HepG2 (cell line): ENCODE measurements around the gene CREB3. TPM values are rescaled to one million over a fixed set of nuclear protein-coding genes. Genes with fewer than 3 reads are reported as not detected.

Experiments used
- HOXA9 ChIP-seq: sonication (generic); formaldehyde crosslinking; IDR thresholded peaks from 2 replicates; pipeline ENCODE4 v1.8.1; 2022; ENCODE audit warnings: missing genetic modification reagents, mild to moderate bottlenecking, moderate library complexity, borderline replicate concordance
- KDM5B ChIP-seq: sonication (generic); formaldehyde crosslinking; IDR thresholded peaks from 2 replicates; pipeline ENCODE4 v1.4.0; 2020; ENCODE audit warnings: missing genetic modification reagents, mild to moderate bottlenecking, borderline replicate concordance
- SKI ChIP-seq: fragments of 450-650 bp; IDR thresholded peaks from one replicate; pipeline ENCODE4 v1.6.1; 2018; ENCODE audit warnings: mild to moderate bottlenecking; ENCODE audit not compliant: partially characterized antibody
- TBL1XR1 ChIP-seq: fragments of 150-350 bp; IDR thresholded peaks from 2 replicates; pipeline ENCODE4 v1.6.1; 2014; ENCODE audit warnings: borderline replicate concordance, low read length; ENCODE audit not compliant: partially characterized antibody
- ZBTB3 ChIP-seq: sonication (generic); formaldehyde crosslinking; IDR thresholded peaks from 2 replicates; pipeline ENCODE4 v1.4.0; 2020; ENCODE audit warnings: low read depth, mild to moderate bottlenecking, moderate library complexity, missing genetic modification reagents, borderline replicate concordance
- ZNF367 ChIP-seq: sonication (generic); formaldehyde crosslinking; IDR thresholded peaks from 2 replicates; pipeline ENCODE4 v1.4.0; 2020; ENCODE audit warnings: missing genetic modification reagents, borderline replicate concordance
- ZNF501 ChIP-seq: sonication (generic); formaldehyde crosslinking; IDR thresholded peaks from 2 replicates; pipeline ENCODE4 v1.5.1; 2020; ENCODE audit warnings: mild to moderate bottlenecking, moderate library complexity, missing genetic modification reagents
- ZNF607 ChIP-seq: sonication (generic); formaldehyde crosslinking; IDR thresholded peaks from 2 replicates; pipeline ENCODE4 v1.5.1; 2020; ENCODE audit warnings: missing genetic modification reagents, mild to moderate bottlenecking, borderline replicate concordance
- ZNF761 ChIP-seq: sonication (generic); formaldehyde crosslinking; conservative IDR thresholded peaks from 2 replicates; pipeline ENCODE4 v1.4.0; 2020; ENCODE audit warnings: mild to moderate bottlenecking, missing genetic modification reagents
- ZNF766 ChIP-seq: sonication (generic); formaldehyde crosslinking; IDR thresholded peaks from 2 replicates; pipeline ENCODE4 v1.5.0; 2020; ENCODE audit warnings: missing genetic modification reagents, borderline replicate concordance
- polyA plus RNA-seq, 8 experiments: library from polyadenylated mRNA; depleted of rRNA in 3 of 8; stranded (reverse) in 7 of 8; unstranded in 1 of 8; fragments of >200 nt; fragmentation: Illumina TruSeq in 4 of 8; extraction: Trizol in 4 of 8; gene quantifications; 2 replicates each; pipeline versions ENCODE4 v1.2.1 to v1.2.3, GENCODE V29; 2011 to 2016; ENCODE audit warnings: low read depth in 4 of 8, missing spikeins in 1 of 8, mixed read lengths in 1 of 8; ENCODE audit not compliant: insufficient read depth in 1 of 8
- total RNA-seq, 5 experiments: library from RNA; depleted of rRNA; stranded (reverse); fragments of >200 nt; fragmentation: Illumina TruSeq; extraction: Trizol; gene quantifications; 2 replicates each; pipeline ENCODE4 v1.2.3, GENCODE V29; 2016; ENCODE audit warnings: low read depth in 1 of 5
- TF ChIP-seq, protein P1 (sequence below): IDR thresholded peaks from 2 replicates; pipeline ENCODE4 v1.6.1; 2016; ENCODE audit warnings: low read depth, missing genetic modification reagents, missing compliant biosample characterization
- TF ChIP-seq, protein P2 (sequence below): sonication (generic); formaldehyde crosslinking; IDR thresholded peaks from 2 replicates; pipeline ENCODE4 v1.8.0; 2022; ENCODE audit warnings: missing genetic modification reagents, mild to moderate bottlenecking, borderline replicate concordance
- TF ChIP-seq, protein P3 (sequence below): sonication (generic); formaldehyde crosslinking; IDR thresholded peaks from 2 replicates; pipeline ENCODE4 v1.4.0; 2020; ENCODE audit warnings: missing genetic modification reagents
- TF ChIP-seq, protein P4 (sequence below): sonication (generic); formaldehyde crosslinking; IDR thresholded peaks from 2 replicates; pipeline ENCODE4 v1.5.1; 2020; ENCODE audit warnings: missing genetic modification reagents, mild to moderate bottlenecking, borderline replicate concordance

The CREB3 gene
- total and polyA plus RNA-seq, 2 of the 13 experiments (the other 11 are each of a cell fraction or from before 2014, with no cell fraction given), result 11.1 to 34.2 TPM

DNA sequence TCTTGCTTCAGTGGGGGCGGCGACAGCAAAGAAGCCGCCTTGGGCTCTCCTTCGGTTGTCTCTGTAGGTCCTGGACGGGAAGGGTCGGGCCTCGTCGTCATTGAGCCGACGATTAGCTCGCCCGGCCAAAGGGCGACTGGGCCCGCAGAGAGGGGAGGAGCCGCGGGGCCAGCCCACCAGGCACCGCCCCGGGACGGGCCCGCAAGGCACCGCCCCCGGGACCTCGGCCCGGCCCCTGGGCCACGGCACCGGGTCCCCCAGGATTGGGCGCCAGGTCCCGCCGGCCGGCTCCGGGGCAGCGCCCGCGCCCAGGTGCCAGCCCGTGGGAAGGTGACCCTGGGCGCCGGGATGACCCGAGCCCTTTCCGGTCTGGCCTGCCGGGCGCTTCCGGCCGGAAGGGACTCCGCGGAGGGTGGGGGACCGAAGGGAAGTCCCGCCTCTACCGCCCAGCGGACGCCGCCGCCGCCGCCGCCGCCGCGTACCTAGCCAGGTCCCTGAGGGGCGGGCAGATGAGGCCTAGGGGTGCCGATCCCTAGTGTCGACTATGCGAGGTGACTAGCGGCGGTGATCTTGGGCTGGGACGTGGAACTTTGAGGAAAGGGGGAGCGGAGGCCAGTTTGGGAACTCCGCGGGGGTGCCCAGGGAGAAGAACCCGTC, 16.5 kb downstream of the CREB3 start, which contains the start of the genes GBA2 and RGP1 (continued):
- TF ChIP-seq, protein P1, sequence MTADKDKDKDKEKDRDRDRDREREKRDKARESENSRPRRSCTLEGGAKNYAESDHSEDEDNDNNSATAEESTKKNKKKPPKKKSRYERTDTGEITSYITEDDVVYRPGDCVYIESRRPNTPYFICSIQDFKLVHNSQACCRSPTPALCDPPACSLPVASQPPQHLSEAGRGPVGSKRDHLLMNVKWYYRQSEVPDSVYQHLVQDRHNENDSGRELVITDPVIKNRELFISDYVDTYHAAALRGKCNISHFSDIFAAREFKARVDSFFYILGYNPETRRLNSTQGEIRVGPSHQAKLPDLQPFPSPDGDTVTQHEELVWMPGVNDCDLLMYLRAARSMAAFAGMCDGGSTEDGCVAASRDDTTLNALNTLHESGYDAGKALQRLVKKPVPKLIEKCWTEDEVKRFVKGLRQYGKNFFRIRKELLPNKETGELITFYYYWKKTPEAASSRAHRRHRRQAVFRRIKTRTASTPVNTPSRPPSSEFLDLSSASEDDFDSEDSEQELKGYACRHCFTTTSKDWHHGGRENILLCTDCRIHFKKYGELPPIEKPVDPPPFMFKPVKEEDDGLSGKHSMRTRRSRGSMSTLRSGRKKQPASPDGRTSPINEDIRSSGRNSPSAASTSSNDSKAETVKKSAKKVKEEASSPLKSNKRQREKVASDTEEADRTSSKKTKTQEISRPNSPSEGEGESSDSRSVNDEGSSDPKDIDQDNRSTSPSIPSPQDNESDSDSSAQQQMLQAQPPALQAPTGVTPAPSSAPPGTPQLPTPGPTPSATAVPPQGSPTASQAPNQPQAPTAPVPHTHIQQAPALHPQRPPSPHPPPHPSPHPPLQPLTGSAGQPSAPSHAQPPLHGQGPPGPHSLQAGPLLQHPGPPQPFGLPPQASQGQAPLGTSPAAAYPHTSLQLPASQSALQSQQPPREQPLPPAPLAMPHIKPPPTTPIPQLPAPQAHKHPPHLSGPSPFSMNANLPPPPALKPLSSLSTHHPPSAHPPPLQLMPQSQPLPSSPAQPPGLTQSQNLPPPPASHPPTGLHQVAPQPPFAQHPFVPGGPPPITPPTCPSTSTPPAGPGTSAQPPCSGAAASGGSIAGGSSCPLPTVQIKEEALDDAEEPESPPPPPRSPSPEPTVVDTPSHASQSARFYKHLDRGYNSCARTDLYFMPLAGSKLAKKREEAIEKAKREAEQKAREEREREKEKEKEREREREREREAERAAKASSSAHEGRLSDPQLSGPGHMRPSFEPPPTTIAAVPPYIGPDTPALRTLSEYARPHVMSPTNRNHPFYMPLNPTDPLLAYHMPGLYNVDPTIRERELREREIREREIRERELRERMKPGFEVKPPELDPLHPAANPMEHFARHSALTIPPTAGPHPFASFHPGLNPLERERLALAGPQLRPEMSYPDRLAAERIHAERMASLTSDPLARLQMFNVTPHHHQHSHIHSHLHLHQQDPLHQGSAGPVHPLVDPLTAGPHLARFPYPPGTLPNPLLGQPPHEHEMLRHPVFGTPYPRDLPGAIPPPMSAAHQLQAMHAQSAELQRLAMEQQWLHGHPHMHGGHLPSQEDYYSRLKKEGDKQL (CRISPR knock-in tag), result no peak
- no peak for TF ChIP-seq TBL1XR1
- TF ChIP-seq, protein P2, sequence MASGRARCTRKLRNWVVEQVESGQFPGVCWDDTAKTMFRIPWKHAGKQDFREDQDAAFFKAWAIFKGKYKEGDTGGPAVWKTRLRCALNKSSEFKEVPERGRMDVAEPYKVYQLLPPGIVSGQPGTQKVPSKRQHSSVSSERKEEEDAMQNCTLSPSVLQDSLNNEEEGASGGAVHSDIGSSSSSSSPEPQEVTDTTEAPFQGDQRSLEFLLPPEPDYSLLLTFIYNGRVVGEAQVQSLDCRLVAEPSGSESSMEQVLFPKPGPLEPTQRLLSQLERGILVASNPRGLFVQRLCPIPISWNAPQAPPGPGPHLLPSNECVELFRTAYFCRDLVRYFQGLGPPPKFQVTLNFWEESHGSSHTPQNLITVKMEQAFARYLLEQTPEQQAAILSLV (CRISPR knock-in tag), result peak; percentile 28; the same call in 1 of the 2 replicates
- peak; percentile 56 for TF ChIP-seq SKI
- 0 out of 2 replicates have a peak, but pooled peaks have one; percentile 51 for TF ChIP-seq ZNF761
- peak; percentile 88 for TF ChIP-seq ZNF607 (CRISPR knock-in tag)
- TF ChIP-seq HOXA9 (CRISPR knock-in tag), result no peak
- peak; percentile 6; the same call in 1 of the 2 replicates for TF ChIP-seq ZBTB3
- TF ChIP-seq ZNF766 (CRISPR knock-in tag), result 0 out of 2 replicates have a peak, but pooled peaks have one; percentile 40
- TF ChIP-seq, protein P3, sequence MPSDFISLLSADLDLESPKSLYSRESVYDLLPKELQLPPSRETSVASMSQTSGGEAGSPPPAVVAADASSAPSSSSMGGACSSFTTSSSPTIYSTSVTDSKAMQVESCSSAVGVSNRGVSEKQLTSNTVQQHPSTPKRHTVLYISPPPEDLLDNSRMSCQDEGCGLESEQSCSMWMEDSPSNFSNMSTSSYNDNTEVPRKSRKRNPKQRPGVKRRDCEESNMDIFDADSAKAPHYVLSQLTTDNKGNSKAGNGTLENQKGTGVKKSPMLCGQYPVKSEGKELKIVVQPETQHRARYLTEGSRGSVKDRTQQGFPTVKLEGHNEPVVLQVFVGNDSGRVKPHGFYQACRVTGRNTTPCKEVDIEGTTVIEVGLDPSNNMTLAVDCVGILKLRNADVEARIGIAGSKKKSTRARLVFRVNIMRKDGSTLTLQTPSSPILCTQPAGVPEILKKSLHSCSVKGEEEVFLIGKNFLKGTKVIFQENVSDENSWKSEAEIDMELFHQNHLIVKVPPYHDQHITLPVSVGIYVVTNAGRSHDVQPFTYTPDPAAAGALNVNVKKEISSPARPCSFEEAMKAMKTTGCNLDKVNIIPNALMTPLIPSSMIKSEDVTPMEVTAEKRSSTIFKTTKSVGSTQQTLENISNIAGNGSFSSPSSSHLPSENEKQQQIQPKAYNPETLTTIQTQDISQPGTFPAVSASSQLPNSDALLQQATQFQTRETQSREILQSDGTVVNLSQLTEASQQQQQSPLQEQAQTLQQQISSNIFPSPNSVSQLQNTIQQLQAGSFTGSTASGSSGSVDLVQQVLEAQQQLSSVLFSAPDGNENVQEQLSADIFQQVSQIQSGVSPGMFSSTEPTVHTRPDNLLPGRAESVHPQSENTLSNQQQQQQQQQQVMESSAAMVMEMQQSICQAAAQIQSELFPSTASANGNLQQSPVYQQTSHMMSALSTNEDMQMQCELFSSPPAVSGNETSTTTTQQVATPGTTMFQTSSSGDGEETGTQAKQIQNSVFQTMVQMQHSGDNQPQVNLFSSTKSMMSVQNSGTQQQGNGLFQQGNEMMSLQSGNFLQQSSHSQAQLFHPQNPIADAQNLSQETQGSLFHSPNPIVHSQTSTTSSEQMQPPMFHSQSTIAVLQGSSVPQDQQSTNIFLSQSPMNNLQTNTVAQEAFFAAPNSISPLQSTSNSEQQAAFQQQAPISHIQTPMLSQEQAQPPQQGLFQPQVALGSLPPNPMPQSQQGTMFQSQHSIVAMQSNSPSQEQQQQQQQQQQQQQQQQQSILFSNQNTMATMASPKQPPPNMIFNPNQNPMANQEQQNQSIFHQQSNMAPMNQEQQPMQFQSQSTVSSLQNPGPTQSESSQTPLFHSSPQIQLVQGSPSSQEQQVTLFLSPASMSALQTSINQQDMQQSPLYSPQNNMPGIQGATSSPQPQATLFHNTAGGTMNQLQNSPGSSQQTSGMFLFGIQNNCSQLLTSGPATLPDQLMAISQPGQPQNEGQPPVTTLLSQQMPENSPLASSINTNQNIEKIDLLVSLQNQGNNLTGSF (CRISPR knock-in tag), result no peak
- no peak; the same call in 1 of the 2 replicates for TF ChIP-seq ZNF501 (CRISPR knock-in tag)
- no peak for TF ChIP-seq KDM5B (CRISPR knock-in tag)
- TF ChIP-seq ZNF367 (CRISPR knock-in tag), result no peak
- TF ChIP-seq, protein P4, sequence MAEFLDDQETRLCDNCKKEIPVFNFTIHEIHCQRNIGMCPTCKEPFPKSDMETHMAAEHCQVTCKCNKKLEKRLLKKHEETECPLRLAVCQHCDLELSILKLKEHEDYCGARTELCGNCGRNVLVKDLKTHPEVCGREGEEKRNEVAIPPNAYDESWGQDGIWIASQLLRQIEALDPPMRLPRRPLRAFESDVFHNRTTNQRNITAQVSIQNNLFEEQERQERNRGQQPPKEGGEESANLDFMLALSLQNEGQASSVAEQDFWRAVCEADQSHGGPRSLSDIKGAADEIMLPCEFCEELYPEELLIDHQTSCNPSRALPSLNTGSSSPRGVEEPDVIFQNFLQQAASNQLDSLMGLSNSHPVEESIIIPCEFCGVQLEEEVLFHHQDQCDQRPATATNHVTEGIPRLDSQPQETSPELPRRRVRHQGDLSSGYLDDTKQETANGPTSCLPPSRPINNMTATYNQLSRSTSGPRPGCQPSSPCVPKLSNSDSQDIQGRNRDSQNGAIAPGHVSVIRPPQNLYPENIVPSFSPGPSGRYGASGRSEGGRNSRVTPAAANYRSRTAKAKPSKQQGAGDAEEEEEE (CRISPR knock-in tag), result no peak
